WTC11 (cell line): ENCODE data around the gene UGT1A8. TPM values are rescaled to one million over a fixed set of nuclear protein-coding genes. Genes with fewer than 3 reads are reported as not detected.
"Not testable (repeated sequence)": the region's sequence is repeated elsewhere in the genome, so short reads cannot be mapped to it uniquely, and the experiment has no call there.

ENCODE experiments used
- ATAC-seq: fragments of 200-7000 bp; cut with Tn5 transposase; 2 replicates; pipeline ENCODE4 v1.10.0; 2021; ENCODE audit warnings: mild to moderate bottlenecking, moderate library complexity
- CTCF ChIA-PET: fragments of 300-600 bp; sonication (Branson Sonifier 250); formaldehyde crosslinking; loops from one replicate; lab custom pipeline; 2021; ENCODE audit warnings: antibody characterized with exemption; lab: Charles Lee
- POLR2A ChIA-PET: fragments of 350-600 bp; sonication (Branson Sonifier 250); formaldehyde crosslinking; loops from one replicate; lab custom pipeline; 2021; ENCODE audit warnings: antibody characterized with exemption; lab: Charles Lee
- DNase-seq: peaks from one replicate; pipeline ENCODE4 v3.0.0; 2021; ENCODE audit warnings: low spot score
- H3K27ac Mint-ChIP-seq: 2 replicates; pipeline ENCODE4 v1.8.0; 2021; ENCODE audit warnings: mixed read lengths
- H3K27me3 Mint-ChIP-seq: 2 replicates; pipeline ENCODE4 v1.8.0; 2021; ENCODE audit warnings: low read depth, mild to moderate bottlenecking, moderate library complexity, mixed read lengths
- H3K36me3 Mint-ChIP-seq: 2 replicates; pipeline ENCODE4 v1.8.0; 2021; ENCODE audit warnings: mixed read lengths
- H3K4me1 Mint-ChIP-seq: 2 replicates; pipeline ENCODE4 v1.8.0; 2022; ENCODE audit warnings: mixed read lengths
- H3K4me3 Mint-ChIP-seq: 2 replicates; pipeline ENCODE4 v1.8.0; 2021; ENCODE audit warnings: mild to moderate bottlenecking, moderate library complexity, mixed read lengths
- H3K9me3 Mint-ChIP-seq: 2 replicates; pipeline ENCODE4 v1.8.0; 2021; ENCODE audit warnings: mixed read lengths
- CREM ChIP-seq: sonication (generic); formaldehyde crosslinking; IDR thresholded peaks from 2 replicates; pipeline ENCODE4 v1.8.1; 2022; ENCODE audit warnings: mild to moderate bottlenecking, missing genetic modification reagents, moderate library complexity
- EMX1 ChIP-seq: fragments of 250-450 bp; sonication (Bioruptor Pico); IDR thresholded peaks from 2 replicates; pipeline ENCODE4 v1.8.0; 2021; ENCODE audit warnings: mild to moderate bottlenecking
- RORB ChIP-seq: fragments of 250-450 bp; sonication (Bioruptor Pico); IDR thresholded peaks from 2 replicates; pipeline ENCODE4 v1.9.0; 2021; ENCODE audit warnings: mild to moderate bottlenecking
- TEAD1 ChIP-seq: sonication (generic); formaldehyde crosslinking; IDR thresholded peaks from 2 replicates; pipeline ENCODE4 v1.8.0; 2022; ENCODE audit warnings: mild to moderate bottlenecking, missing genetic modification reagents
- ZNF232 ChIP-seq: sonication (generic); formaldehyde crosslinking; IDR thresholded peaks from 2 replicates; pipeline ENCODE4 v1.8.0; 2022; ENCODE audit warnings: mild to moderate bottlenecking, missing genetic modification reagents
- total RNA-seq: library from RNA; stranded (reverse); gene quantifications from 3 replicates; pipeline ENCODE4 v1.2.3, GENCODE V29; 2021
- TF ChIP-seq, protein P1 (sequence below): sonication (generic); formaldehyde crosslinking; IDR thresholded peaks from 2 replicates; pipeline ENCODE4 v1.8.1; 2023; ENCODE audit warnings: mild to moderate bottlenecking, missing genetic modification reagents
- TF ChIP-seq, protein P2 (sequence below): sonication (generic); formaldehyde crosslinking; IDR thresholded peaks from 2 replicates; pipeline ENCODE4 v1.8.0; 2022; ENCODE audit warnings: mild to moderate bottlenecking, missing genetic modification reagents
- TF ChIP-seq, protein P3 (sequence below): fragments of 250-450 bp; sonication (Bioruptor Pico); IDR thresholded peaks from 2 replicates; pipeline ENCODE4 v1.9.0; 2021; ENCODE audit warnings: mild to moderate bottlenecking, borderline replicate concordance
- TF ChIP-seq, protein P4 (sequence below): fragments of 250-450 bp; sonication (Bioruptor Pico); IDR thresholded peaks from 2 replicates; pipeline ENCODE4 v1.8.0; 2021; ENCODE audit warnings: mild to moderate bottlenecking
- TF ChIP-seq, protein P5 (sequence below): sonication (generic); formaldehyde crosslinking; IDR thresholded peaks from 2 replicates; pipeline ENCODE4 v1.8.1; 2023; ENCODE audit warnings: mild to moderate bottlenecking, missing genetic modification reagents, borderline replicate concordance
- TF ChIP-seq, protein P6 (sequence below): sonication (generic); formaldehyde crosslinking; IDR thresholded peaks from 2 replicates; pipeline ENCODE4 v1.8.0; 2023; ENCODE audit warnings: mild to moderate bottlenecking, missing genetic modification reagents

UGT1A8 gene
- total RNA-seq, 1 experiment from 2014 or later: 0.13 TPM

DNA sequence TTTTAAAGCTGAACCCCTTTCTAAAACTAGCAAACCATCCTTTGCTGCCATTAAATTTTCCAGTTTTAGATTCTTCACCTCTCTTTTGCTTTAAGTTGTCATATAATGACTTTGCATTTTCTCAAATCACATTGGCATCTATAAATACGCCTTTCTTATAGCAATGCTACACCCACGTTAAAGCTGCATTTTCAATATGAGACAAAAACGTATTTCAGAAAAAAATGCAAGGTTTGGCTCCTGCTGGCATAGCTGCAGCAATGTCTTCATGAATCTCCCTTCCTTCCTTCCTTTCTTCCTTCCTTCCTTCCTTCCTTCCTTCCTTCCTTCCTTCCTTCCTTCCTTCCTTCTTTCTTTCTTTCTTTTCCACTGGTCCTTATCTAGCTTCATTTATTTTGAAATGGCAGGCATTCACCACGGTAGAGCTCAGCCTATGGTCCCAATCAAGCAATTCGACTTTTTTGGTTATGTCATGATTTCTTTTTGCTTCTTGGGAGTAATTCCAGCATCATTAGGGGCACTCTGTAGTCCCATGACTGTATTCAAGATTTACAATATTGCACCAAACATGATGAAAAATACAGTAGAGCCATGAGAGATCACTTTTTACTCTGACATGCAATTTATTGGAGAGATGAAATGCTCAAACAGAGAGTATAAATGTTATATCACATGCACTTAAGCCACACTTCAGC is 10.0 kb downstream of the UGT1A8 start (continued):
- TF ChIP-seq, protein P1, sequence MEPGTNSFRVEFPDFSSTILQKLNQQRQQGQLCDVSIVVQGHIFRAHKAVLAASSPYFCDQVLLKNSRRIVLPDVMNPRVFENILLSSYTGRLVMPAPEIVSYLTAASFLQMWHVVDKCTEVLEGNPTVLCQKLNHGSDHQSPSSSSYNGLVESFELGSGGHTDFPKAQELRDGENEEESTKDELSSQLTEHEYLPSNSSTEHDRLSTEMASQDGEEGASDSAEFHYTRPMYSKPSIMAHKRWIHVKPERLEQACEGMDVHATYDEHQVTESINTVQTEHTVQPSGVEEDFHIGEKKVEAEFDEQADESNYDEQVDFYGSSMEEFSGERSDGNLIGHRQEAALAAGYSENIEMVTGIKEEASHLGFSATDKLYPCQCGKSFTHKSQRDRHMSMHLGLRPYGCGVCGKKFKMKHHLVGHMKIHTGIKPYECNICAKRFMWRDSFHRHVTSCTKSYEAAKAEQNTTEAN (CRISPR knock-in tag): no peak
- TF ChIP-seq, protein P2, sequence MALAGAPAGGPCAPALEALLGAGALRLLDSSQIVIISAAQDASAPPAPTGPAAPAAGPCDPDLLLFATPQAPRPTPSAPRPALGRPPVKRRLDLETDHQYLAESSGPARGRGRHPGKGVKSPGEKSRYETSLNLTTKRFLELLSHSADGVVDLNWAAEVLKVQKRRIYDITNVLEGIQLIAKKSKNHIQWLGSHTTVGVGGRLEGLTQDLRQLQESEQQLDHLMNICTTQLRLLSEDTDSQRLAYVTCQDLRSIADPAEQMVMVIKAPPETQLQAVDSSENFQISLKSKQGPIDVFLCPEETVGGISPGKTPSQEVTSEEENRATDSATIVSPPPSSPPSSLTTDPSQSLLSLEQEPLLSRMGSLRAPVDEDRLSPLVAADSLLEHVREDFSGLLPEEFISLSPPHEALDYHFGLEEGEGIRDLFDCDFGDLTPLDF (CRISPR knock-in tag): no peak
- TF ChIP-seq, protein P3, sequence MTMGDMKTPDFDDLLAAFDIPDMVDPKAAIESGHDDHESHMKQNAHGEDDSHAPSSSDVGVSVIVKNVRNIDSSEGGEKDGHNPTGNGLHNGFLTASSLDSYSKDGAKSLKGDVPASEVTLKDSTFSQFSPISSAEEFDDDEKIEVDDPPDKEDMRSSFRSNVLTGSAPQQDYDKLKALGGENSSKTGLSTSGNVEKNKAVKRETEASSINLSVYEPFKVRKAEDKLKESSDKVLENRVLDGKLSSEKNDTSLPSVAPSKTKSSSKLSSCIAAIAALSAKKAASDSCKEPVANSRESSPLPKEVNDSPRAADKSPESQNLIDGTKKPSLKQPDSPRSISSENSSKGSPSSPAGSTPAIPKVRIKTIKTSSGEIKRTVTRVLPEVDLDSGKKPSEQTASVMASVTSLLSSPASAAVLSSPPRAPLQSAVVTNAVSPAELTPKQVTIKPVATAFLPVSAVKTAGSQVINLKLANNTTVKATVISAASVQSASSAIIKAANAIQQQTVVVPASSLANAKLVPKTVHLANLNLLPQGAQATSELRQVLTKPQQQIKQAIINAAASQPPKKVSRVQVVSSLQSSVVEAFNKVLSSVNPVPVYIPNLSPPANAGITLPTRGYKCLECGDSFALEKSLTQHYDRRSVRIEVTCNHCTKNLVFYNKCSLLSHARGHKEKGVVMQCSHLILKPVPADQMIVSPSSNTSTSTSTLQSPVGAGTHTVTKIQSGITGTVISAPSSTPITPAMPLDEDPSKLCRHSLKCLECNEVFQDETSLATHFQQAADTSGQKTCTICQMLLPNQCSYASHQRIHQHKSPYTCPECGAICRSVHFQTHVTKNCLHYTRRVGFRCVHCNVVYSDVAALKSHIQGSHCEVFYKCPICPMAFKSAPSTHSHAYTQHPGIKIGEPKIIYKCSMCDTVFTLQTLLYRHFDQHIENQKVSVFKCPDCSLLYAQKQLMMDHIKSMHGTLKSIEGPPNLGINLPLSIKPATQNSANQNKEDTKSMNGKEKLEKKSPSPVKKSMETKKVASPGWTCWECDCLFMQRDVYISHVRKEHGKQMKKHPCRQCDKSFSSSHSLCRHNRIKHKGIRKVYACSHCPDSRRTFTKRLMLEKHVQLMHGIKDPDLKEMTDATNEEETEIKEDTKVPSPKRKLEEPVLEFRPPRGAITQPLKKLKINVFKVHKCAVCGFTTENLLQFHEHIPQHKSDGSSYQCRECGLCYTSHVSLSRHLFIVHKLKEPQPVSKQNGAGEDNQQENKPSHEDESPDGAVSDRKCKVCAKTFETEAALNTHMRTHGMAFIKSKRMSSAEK (CRISPR knock-in tag): no peak
- TF ChIP-seq RORB (CRISPR knock-in tag): no peak
- TF ChIP-seq, protein P4, sequence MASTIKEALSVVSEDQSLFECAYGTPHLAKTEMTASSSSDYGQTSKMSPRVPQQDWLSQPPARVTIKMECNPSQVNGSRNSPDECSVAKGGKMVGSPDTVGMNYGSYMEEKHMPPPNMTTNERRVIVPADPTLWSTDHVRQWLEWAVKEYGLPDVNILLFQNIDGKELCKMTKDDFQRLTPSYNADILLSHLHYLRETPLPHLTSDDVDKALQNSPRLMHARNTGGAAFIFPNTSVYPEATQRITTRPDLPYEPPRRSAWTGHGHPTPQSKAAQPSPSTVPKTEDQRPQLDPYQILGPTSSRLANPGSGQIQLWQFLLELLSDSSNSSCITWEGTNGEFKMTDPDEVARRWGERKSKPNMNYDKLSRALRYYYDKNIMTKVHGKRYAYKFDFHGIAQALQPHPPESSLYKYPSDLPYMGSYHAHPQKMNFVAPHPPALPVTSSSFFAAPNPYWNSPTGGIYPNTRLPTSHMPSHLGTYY (CRISPR knock-in tag): no peak
- TF ChIP-seq EMX1 (CRISPR knock-in tag): no peak
- TF ChIP-seq, protein P5, sequence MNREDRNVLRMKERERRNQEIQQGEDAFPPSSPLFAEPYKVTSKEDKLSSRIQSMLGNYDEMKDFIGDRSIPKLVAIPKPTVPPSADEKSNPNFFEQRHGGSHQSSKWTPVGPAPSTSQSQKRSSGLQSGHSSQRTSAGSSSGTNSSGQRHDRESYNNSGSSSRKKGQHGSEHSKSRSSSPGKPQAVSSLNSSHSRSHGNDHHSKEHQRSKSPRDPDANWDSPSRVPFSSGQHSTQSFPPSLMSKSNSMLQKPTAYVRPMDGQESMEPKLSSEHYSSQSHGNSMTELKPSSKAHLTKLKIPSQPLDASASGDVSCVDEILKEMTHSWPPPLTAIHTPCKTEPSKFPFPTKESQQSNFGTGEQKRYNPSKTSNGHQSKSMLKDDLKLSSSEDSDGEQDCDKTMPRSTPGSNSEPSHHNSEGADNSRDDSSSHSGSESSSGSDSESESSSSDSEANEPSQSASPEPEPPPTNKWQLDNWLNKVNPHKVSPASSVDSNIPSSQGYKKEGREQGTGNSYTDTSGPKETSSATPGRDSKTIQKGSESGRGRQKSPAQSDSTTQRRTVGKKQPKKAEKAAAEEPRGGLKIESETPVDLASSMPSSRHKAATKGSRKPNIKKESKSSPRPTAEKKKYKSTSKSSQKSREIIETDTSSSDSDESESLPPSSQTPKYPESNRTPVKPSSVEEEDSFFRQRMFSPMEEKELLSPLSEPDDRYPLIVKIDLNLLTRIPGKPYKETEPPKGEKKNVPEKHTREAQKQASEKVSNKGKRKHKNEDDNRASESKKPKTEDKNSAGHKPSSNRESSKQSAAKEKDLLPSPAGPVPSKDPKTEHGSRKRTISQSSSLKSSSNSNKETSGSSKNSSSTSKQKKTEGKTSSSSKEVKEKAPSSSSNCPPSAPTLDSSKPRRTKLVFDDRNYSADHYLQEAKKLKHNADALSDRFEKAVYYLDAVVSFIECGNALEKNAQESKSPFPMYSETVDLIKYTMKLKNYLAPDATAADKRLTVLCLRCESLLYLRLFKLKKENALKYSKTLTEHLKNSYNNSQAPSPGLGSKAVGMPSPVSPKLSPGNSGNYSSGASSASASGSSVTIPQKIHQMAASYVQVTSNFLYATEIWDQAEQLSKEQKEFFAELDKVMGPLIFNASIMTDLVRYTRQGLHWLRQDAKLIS (CRISPR knock-in tag): no peak
- no peak for TF ChIP-seq CREM (CRISPR knock-in tag)

DNA sequence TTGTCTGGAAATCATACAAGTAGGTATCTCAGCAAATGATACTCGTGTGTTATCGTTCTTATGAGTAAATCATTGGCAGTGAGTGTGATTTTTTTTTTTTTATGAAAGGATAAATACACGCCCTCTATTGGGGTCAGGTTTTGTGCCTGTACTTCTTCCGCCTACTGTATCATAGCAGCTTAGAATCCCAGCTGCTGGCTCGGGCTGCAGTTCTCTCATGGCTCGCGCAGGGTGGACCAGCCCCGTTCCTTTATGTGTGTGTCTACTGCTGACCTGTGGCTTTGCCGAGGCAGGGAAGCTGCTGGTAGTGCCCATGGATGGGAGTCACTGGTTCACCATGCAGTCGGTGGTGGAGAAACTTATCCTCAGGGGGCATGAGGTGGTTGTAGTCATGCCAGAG is 18.9 kb downstream of the UGT1A8 start, which contains the start of gene UGT1A10:
UGT1A10 (plus strand) TSS at position 143 of the 400 bp plus-strand sequence; CDS start at position 218, 75 bp downstream.
- H3K27ac Mint-ChIP-seq, H3K4me1 Mint-ChIP-seq, H3K4me3 Mint-ChIP-seq, CTCF ChIA-PET, DNase-seq, H3K36me3 Mint-ChIP-seq, ATAC-seq, H3K27me3 Mint-ChIP-seq, H3K9me3 Mint-ChIP-seq, POLR2A ChIA-PET: not testable (repeated sequence)

DNA sequence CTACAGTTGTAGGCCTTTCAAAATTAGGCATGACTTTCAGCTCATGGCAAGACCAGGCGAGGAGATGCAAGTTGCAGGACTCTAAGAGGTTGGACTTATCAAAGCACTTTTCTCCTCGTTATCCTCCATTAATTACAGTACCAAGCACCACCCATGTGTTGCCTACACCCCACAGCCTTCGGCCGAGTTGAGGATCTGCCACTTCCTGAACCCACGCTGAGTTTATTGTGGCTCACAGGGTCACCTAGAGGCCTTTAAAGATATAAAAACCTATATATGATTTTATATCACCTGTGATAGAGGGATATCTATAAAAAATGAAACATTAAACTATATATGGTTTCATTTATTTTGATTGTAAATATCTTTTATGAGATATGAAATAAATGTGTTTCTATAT is 21.4 kb downstream of the UGT1A8 start:
- no peaks in the 10 kb centered on the region for H3K9me3 Mint-ChIP-seq
- CTCF ChIA-PET: no interaction called here
- H3K36me3 Mint-ChIP-seq: no peaks in the 10 kb centered on the region
- no peak overlapping the region for H3K4me3 Mint-ChIP-seq
- POLR2A ChIA-PET: no interaction called here
- DNase-seq: no peak
- no peak overlapping the region for H3K27ac Mint-ChIP-seq
- no peak for TF ChIP-seq ZNF232 (CRISPR knock-in tag)
- no peak for TF ChIP-seq TEAD1
- TF ChIP-seq, protein P6, sequence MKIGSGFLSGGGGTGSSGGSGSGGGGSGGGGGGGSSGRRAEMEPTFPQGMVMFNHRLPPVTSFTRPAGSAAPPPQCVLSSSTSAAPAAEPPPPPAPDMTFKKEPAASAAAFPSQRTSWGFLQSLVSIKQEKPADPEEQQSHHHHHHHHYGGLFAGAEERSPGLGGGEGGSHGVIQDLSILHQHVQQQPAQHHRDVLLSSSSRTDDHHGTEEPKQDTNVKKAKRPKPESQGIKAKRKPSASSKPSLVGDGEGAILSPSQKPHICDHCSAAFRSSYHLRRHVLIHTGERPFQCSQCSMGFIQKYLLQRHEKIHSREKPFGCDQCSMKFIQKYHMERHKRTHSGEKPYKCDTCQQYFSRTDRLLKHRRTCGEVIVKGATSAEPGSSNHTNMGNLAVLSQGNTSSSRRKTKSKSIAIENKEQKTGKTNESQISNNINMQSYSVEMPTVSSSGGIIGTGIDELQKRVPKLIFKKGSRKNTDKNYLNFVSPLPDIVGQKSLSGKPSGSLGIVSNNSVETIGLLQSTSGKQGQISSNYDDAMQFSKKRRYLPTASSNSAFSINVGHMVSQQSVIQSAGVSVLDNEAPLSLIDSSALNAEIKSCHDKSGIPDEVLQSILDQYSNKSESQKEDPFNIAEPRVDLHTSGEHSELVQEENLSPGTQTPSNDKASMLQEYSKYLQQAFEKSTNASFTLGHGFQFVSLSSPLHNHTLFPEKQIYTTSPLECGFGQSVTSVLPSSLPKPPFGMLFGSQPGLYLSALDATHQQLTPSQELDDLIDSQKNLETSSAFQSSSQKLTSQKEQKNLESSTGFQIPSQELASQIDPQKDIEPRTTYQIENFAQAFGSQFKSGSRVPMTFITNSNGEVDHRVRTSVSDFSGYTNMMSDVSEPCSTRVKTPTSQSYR (CRISPR knock-in tag): no peak
- H3K4me1 Mint-ChIP-seq: no peaks in the 10 kb centered on the region
- ATAC-seq: no peak
- H3K27me3 Mint-ChIP-seq: peaks cover 5% of the 10 kb centered on the region
